ENCODE measurements around the gene HOXB4.
A peak's percentile ranks its signal among the peaks of the same experiment; 100 is the strongest.

Gene HOXB4

DNA sequence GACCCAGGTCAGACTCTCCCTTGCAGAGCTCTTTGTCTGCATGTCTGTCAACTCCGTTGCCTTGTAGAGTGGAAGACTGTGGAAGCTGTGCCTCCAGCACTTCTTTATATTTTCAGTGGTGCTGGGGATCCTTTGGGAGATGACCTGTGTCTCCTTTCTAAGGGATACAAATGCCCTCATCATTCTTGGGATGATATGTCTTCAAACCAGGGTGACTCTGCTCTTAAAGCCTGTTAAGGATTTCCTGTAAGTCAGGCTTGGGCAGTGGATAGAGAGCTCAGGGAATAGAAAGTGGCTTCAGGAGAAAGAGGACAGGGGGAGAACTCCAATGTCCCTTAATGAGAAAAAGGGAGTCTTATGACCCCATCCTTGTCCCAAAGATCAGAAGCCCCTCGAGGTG, 10.4 kb upstream of the HOXB4 start:
- DNase-seq: no peak

DNA sequence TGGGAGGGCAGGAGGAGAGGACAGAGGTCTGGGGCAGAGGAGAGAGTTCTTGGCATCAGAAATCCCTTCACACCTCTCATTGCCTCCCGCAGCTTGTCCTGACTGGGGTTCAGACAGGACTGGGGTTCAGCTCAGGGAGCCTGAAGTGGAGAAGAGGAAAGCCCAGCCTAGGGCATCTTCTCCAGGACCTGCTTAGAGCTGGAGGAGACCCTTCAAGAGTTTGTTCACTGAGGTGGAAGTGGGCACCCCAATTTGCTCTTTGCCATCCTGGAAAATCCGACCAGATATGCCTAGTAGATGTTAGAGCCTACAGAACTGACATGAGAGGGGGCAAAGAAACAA, 9.9 kb upstream of the HOXB4 start:
- no peak for DNase-seq

DNA sequence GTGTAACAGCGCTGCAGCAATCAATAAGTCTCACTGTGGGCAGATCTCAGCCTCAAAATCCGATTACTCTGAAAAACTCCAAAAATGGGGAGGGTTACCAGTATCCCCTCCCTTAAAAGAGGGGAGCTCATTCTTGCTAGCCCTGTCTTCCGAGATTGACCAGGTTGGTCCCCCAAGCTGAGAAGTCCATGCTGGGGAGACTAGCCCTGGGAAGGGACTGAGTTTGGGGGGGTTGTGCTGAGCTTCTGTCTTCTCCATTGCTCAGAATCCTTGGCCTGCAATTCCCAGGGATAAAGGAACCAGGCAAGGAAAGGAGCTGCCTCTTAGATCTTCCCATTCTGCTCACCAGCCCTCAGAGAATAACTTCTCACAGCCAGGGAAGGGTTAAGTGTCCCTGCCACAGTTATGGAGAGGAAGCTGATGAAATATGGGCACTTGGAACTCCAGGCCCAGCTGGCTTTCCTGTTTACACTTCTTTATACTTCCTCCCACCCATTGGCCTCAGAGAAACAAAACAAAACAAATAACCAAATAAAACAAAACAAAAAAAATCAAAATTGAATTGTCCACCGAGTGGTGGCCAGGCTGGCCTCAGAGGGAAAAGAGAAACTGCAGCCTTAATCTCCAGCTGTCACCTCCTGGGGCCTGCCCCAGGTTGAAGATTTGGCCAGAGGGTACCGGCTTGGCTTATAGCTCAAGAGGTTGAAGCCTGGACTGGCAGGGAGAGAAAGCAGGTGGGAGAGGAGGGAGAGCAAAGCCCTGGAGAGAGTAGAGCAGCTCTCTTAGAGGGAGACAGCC, 9.3 kb upstream of the HOXB4 start:
- peak; percentile 84 for DNase-seq

DNA sequence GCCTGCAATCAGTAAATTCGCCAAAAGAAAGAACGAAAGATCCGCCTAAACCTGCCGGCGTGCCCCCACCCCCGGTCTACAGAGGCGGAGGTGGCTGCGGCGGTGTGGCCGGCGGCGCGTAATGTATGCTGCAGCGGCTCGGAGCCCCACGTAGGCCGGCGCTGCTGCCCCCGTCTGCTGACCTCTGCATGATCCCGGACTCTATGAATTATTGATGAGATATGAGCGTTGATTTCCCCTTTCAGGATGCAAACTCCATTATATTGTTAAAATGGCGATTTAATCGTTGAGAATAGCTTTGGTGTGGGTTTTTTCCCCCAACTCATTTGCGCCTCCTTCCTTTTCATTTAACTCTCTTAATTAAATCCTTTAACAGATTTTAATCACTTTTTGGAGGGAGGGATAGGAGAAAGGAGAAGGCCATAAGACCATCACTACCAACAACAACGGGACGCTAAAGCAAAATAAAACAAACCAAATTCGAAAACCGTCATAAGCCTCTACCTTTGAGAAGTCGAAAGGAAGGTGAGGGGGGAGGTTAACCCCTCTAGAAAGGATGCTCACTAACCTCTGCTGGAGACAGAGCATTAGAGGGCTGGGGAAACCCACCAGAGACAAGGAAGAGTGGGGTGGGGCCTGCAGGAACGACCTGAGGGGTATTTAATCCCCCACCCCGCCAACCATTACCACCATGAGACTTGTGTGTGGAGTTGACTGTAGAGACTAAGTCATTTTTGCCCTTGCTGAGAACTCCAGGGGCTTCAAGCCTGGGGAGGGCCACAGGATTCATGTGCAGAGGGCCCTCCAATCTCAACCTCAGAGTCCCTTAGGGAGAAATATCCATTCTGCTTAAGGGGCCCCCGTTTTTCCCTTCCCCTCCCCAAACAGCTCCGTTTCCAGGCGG, 8.5 kb upstream of the HOXB4 start:
- no peak for DNase-seq

DNA sequence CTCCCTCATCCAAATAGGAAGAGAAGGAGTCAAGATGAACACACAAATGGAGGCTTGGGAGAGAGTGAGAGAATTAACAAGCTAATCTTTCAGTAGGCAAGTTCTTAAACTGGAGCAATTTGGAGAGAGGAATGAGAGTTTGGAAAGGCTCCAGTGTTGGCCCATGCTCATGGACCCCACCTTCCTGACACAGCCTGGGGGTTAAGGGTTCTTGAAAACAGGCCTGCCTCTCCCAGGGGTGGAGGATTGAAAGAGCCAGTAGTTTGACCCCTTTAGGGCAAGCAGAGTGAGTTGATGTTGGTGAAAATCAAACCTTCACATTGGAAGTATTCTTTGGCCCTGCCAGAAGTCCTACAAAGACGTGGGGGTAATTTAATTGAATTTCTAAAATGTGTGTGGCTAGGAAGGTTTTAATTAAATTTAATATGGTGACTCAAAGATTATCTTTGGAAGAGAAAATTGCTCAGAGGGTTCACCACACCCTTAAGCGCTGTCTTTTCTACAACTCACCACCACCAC, 6.1 kb upstream of the HOXB4 start:
- DNase-seq: no peak

DNA sequence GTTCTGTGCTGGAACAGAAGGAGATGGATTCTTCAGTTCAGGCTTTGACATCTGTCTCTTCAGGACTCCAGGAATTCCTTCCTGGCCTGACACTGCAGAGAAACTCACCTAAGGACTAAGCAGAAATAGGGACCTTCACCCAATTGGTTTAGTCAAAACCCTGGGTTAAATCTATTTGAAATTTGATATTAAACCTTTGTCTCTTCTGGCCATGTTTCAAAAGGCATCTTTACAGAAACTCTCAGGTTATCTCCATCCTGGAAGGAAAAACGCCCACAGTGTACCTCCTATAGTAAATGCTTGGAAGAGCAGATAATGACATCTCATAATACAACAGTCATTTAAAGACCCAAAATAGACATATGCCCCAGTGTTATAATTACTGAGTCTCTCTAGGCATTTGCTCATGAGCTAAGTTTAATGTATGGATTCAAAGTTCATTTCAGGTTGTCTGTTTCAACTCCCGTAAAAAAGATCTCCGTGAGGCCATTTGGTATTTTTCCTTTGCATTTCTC, 5.6 kb upstream of the HOXB4 start:
- no peak for DNase-seq

DNA sequence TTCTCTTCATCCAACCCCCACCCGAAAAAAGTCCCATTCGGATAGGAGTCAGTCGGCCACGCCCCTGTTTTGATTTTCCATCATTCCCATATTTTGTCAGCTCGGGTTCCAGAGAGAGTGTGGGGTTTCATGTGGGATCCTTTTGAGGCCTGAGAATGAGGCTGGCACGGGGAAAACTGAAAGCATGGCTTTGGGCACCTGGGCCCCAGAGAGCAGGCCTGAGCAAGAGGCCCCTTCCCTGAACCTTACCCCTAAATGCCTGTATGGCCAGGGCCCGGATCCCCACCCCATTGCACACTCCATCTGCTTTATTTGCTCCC, 4.6 kb upstream of the HOXB4 start:
- no peak for DNase-seq

DNA sequence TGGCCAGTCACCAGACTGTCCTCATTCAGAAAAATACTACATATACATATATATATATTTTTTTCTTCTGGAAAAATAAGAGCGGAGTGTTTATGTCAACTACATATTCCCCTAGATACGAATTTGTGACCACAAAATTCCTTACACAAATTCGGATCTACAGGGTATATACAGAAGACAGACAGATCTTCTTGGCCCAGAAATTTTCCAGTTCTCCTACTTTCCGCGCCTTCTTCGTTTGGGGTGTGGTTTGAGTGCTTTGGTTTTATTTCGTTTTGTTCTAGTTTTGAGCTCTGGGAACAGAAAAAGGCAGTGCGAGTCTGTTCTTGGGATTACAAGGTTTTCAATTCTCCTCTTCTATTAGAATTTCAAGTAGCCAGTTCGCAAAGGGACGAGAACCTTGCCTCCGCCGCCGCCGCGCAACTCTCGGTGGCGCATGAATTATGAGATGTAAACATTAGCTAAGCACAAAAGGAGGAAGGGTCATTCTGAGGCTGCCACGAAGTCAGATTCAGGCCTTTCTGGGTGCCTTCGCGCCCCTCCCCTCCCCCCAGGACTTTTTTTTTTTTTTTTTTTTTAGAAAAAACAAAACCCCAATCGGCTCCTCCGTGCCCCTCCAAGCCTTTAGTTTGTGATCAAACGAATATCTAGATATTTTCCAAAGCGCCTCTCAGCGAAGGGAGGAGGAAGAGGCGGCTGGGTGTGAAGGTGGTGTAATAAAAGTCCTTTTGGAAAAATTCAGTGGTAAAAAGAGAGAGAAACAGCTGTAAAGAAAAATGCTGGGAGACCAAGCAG, 1.8 kb upstream of the HOXB4 start:
- DNase-seq: no peak

DNA sequence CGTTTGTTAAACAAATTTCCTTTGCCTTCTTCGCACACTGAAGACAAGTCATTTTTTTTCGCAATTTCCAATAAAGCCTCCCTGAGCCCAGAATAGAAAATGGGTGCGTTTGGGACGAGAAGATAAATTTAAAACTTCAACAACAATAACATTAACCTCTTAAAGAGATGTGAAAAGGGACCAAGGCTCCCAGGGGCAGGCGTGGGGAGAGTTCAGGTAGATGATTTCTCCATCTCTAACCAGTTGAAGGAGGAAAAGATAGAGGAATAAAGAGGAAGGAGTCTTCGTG, 1.3 kb upstream of the HOXB4 start:
- no peak for DNase-seq

DNA sequence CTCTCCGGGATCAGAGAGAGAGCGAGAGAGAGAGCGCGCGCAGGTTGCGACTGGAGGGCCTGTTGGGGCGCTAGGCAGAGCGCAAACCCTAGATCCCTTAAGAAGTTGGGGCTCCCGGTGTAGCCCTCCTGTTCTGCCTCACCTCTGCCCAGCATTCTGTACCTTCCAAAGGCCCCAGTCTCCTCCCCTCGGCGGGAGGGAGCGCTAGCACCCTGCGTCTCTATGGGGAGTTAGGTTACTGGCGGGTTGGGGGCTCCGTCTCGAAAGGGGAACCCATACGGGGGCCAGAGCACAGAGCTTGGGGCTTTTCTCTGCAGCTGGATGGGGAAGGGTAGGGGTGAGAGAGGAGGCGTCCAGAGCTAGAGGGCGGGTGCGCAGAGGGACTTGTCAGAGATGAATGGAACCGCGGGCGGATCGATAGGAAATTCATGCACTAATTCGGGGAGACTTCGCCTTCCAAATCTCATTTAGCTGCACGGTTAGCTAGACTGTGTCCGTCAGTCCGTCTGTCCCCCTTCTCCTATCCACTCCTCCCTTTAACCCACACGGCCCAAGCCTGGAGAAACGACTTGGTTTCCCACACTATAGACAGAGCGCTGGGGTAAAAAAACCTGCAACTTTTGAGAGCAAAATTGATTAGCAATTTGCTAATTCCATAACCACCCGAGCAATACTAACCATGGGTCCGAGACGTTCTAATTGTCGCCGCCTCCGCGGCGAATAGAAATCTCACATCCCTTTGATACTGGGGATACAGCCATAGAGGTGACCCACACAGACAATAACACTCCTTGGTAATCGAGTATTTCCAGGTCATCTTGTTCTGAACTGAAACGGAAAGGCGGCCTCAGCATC, 693 bp upstream of the HOXB4 start:
- DNase-seq: no peak

DNA sequence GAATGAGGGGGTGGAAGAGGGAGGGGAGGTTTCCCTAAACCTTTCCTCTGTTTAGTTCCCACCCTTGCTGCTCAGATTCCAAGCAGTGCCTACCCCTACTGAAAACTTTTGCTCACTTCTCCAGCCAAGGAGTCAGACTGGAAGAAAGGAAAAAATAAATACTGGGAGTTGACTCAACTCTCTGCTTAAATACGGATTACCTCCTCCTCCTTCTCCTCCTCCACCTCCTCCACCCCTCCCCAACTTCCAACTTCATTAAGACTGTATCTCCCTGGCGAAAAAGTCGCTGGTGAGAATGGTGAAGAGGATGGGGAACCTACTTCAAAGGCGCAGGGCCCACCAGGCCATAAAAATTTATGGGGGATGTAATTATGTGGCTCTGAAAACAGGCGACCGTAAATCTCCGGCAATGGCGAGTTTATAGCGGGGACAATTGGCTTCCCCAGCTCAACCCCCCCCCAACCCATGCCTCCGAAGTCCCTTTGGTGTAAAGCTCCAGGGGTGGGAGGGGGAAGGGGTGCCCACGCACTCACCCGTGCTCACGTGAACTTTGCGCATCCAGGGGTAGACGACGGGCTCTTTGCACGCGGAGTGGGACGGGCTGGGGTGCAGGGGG, 712 bp downstream of the HOXB4 start:
- no peak for DNase-seq

DNA sequence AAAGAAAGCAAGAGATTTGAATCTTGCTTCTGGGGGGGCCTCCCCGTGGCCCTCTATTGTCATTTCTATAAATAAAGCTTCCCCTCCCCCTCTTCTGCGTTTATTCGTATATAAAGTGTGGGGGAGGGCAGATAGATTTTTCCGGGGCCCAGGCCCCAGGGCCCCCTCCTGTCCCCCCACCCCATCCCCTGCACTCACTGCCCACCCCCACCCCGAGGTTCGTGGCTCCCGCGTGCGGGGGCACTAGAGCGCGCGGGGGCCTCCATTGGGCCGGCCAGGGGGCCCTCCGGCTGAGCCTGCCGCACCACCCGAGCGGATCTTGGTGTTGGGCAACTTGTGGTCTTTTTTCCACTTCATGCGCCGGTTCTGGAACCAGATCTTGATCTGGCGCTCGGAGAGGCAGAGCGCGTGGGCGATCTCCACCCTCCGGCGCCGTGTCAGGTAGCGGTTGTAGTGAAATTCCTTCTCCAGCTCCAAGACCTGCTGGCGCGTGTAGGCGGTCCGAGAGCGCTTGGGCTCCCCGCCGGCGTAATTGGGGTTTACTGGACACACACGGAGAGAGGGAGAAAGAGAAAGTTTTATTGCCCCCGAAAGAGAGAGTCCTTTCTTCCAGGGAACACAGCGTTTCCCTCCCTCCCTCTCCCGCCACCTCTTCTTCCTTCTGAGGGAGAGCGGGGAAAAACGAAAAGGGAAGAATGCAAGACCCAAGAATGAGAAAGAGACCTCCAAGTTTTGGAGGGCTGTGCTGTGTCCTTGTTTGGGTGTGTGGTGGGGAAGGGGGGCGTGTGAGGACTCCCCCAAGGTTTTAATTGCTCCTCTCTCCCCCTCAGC, 1.5 kb downstream of the HOXB4 start:
- no peak for DNase-seq

DNA sequence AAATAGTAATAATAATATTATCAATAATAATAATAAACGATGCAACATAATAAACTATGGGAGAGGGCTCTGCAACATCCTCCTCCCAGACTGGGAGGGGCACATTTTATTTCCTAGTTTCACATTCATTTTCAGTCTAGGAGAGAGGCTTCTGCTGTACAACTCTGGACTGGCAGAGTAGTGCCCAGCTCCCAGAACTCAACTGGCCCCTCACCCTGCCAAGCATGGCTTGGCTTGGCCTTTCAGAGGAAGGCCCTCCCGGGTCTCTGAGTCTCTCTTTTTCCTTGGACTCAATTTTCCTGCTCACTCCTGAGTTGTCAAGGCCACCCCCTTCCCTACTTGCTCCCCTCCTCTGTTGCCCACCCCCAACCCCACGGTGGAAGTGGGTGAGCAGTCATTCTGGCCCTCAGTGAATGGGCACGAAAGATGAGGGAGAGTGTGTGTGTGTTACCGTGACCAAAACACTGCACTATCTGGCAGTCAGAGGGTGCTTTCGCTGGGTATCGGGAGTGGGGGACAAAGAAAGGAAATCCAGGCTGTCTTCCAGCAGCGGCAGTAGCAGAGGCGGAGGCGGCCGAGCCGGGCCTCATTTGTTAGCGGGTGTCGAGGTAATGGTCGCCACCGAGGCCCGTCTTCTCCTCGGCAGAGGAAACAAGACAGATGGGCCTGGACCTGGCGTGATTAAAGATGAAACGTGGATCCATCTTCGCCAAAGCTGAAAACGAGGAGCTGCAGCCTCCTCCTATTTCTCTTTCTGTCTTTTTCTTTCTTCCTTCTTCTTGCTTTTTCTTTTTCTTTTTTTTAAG, 2.3 kb downstream of the HOXB4 start:
- no peak for DNase-seq

DNA sequence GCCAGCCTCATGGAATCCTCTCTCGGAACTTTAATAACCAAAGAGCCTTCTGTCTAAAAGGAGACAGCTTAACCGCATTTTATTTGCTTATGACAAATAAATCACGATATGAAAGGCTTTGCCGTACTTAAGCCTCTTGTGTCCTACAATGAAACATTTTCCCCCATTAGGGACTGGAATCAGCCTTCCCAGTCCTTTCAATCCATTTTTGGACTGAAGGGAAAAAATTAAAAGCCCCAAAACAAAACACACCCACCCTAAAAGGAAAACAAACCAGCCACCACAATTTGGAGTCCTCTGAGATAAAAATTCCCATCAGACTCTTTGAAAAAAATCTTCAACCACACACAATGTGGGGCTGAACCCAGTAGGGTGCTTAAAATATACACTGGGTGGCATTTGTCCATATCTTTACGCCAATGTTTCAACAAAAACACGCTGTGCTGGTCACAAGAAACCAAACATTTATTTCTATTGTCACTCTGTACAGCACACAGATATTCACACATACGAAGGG, 3.0 kb downstream of the HOXB4 start:
- peak; percentile 95 for DNase-seq

DNA sequence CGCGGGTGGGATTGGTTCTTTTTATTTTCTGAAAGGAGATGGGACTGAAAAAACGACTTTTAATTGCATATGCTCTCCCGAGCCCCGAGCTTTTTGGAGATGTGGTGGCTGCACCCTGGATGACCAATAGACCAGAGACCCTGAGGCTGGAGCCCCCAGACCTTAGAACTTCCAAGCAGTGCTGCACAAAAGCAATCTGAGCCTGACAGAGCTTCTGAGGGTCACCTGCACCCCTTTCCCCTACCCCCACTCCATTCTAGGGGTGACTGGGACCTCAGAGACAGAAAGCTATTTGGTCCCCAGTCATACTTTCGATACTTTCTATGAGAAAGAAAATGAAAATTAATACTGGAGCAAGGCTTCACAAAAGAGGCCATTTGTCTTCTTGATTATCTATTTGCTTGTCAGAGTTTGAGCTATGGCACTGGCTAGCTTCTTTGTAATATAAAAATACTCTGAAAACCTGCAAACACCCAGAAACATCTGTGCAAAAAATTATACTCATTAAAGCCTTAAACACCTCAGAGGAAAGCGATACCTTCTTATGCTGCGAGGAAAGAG, 3.6 kb downstream of the HOXB4 start:
- DNase-seq: no peak

DNA sequence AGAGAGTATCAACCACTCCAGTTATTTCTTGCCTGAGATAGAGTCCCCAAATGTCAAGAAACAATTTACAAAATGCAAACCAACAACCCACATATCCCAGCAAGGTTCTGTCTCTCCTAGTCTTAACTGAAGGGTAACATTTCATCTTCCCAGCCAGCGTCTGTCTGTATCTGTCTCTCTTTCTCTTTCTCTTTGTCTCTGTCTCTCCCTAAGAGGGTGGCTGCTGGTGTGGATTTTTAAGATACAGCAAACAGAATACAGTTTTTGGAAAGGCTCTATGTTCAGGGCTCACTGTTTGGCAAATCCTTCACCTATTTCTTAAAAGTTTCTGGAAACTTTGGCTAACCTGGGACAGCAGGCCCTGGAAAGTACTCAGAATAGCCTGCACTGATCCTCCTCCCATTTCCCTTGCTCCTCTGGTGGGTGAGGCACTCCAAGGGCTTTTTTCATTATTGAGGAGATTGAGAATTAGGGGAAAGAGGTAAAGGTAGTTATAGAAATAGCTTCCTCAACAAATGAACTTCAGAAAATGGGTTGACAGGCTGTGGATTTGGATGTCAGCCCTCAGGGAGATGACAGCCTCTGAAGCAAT, 6.2 kb downstream of the HOXB4 start:
- no peak for DNase-seq

DNA sequence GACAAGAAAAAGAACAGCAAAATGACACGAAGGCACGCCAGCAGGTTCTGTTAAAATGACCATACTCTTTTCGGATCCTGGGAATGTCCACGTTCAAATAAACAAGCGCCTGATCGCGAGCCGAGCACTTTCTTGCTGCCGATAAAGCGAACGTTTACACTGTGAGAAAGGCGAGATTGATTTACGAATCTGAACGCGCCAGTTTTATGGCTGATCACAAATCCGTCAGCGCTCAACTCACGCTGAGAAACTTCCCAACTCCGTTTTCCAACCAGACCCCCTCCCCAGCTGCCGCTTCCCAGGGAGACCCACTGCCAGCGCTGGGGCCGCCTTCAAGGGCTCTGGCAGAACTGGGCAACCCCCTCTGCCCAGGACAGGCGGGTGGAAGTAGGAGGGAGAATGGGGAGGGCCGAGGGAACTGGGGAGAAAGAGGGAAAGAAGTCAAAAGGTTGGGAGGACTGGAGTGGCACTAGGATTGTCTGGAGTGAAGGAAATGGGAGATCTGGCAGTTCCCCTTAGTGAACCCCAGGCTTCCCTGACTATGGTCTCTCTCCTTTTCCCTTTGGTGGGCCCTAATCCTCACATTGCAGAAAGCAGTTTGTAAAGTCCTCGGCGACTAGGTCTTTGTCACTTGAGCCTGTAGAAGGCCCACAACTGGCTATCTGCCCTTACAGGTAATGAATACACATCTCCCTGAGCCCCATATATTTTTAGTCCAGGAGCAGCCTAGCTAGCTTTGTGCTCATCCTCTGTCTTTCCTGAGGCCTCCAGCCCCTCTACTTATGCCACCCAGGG, 6.9 kb downstream of the HOXB4 start:
- no peak for DNase-seq

DNA sequence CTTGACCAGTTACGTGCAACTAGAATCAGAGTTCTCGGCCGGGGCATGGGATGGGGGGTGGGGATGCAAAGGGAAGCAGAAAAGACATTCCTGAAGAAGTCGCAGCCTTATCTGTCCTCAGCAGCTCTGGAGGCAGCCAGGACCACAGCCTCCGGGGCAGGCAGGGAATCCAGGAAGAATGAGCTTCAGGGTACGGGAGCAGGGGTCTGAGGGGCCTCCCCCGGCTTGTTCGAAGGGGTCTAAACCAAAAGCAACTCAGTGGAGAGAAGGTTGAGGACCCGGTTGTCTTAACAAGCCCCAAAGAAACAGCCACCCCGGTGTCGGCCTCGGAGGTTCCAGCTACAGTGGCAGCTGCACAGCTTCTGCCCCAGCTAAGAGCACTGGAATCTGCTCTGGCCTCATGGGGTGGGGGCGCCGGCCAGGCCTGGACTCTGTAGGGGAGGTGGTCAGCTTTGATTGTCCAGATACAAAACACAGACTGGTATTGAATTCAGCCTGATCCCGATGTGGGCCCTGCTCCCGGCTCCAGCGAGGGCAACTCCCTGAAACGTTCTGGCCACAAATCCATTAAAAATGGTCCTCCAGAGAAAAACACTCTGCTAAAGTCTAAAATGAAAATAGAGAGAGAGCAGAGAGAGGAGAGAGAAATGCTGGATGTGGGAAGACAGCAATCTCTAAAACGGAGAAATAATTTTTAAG, 7.7 kb downstream of the HOXB4 start:
- DNase-seq: no peak

Data from NCI-H187 treated with DMSO at 0.1 percent for 48 hours (cell line).